WTC11 (cell line): ENCODE results near the gene STX3.

Experiments used
- CBFB ChIP-seq: sonication (generic); formaldehyde crosslinking; IDR thresholded peaks from 2 replicates; pipeline ENCODE4 v1.8.1; 2022; ENCODE audit warnings: mild to moderate bottlenecking, low read depth, missing genetic modification reagents
- ESRRA ChIP-seq: sonication (generic); formaldehyde crosslinking; IDR thresholded peaks from 2 replicates; pipeline ENCODE4 v1.8.1; 2022; ENCODE audit warnings: mild to moderate bottlenecking, missing genetic modification reagents, borderline replicate concordance
- JUN ChIP-seq: sonication (generic); formaldehyde crosslinking; IDR thresholded peaks from 2 replicates; pipeline ENCODE4 v1.8.0; 2023; ENCODE audit warnings: mild to moderate bottlenecking, missing genetic modification reagents
- SOX15 ChIP-seq: fragments of 250-450 bp; sonication (Bioruptor Pico); IDR thresholded peaks from 2 replicates; pipeline ENCODE4 v1.9.0; 2021; ENCODE audit warnings: mild to moderate bottlenecking
- TP53 ChIP-seq: sonication (generic); formaldehyde crosslinking; IDR thresholded peaks from 2 replicates; pipeline ENCODE4 v1.8.1; 2023; ENCODE audit warnings: mild to moderate bottlenecking, missing genetic modification reagents
- ZBTB21 ChIP-seq: sonication (generic); formaldehyde crosslinking; IDR thresholded peaks from 2 replicates; pipeline ENCODE4 v1.8.1; 2023; ENCODE audit warnings: mild to moderate bottlenecking, missing genetic modification reagents, borderline replicate concordance
- ZNF121 ChIP-seq: sonication (generic); formaldehyde crosslinking; IDR thresholded peaks from 2 replicates; pipeline ENCODE4 v1.8.0; 2023; ENCODE audit warnings: missing genetic modification reagents
- ZNF263 ChIP-seq: sonication (generic); formaldehyde crosslinking; IDR thresholded peaks from 2 replicates; pipeline ENCODE4 v1.8.1; 2022; ENCODE audit warnings: low read depth, mild to moderate bottlenecking, moderate library complexity, missing genetic modification reagents
- TF ChIP-seq, protein P1 (sequence below): sonication (generic); formaldehyde crosslinking; IDR thresholded peaks from 2 replicates; pipeline ENCODE4 v1.8.0; 2022; ENCODE audit warnings: mild to moderate bottlenecking, missing genetic modification reagents
- TF ChIP-seq, protein P2 (sequence below): fragments of 200-600 bp; IDR thresholded peaks from 2 replicates; pipeline ENCODE4 v1.8.0; 2022; ENCODE audit warnings: antibody characterized with exemption
- TF ChIP-seq, protein P3 (sequence below): sonication (generic); formaldehyde crosslinking; IDR thresholded peaks from 2 replicates; pipeline ENCODE4 v1.8.0; 2022; ENCODE audit warnings: mild to moderate bottlenecking, missing genetic modification reagents
- TF ChIP-seq, protein P4 (sequence below): sonication (generic); formaldehyde crosslinking; IDR thresholded peaks from 2 replicates; pipeline ENCODE4 v1.8.0; 2023; ENCODE audit warnings: mild to moderate bottlenecking, missing genetic modification reagents

DNA sequence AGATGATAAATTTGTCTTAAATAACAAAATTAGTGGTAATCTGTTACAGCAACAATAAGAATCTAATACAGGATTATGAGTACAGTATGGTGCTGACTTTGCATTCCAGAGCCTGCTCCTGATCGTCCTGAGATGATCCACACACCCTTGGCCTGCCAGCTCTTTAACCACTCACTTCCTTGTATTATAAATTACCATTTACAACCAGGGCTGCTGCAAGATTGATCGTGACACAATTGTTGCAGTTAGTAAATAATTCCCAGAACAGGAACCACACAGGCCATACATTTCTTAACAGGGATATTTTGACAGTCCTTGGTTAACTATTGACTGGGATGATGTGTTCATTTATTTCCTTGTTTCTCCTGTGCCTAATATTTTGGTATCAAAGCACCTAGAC lies 94.0 kb downstream of the STX3 start:
- TF ChIP-seq SOX15 (CRISPR knock-in tag) (no peak), TP53 (CRISPR knock-in tag) (no peak), ZBTB21 (CRISPR knock-in tag) (no peak), ESRRA (CRISPR knock-in tag) (no peak), ZNF121 (CRISPR knock-in tag) (no peak), CBFB (CRISPR knock-in tag) (no peak), JUN (no peak), ZNF263 (CRISPR knock-in tag) (no peak)
- TF ChIP-seq, protein P1, sequence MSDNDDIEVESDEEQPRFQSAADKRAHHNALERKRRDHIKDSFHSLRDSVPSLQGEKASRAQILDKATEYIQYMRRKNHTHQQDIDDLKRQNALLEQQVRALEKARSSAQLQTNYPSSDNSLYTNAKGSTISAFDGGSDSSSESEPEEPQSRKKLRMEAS (CRISPR knock-in tag): no peak
- TF ChIP-seq, protein P2, sequence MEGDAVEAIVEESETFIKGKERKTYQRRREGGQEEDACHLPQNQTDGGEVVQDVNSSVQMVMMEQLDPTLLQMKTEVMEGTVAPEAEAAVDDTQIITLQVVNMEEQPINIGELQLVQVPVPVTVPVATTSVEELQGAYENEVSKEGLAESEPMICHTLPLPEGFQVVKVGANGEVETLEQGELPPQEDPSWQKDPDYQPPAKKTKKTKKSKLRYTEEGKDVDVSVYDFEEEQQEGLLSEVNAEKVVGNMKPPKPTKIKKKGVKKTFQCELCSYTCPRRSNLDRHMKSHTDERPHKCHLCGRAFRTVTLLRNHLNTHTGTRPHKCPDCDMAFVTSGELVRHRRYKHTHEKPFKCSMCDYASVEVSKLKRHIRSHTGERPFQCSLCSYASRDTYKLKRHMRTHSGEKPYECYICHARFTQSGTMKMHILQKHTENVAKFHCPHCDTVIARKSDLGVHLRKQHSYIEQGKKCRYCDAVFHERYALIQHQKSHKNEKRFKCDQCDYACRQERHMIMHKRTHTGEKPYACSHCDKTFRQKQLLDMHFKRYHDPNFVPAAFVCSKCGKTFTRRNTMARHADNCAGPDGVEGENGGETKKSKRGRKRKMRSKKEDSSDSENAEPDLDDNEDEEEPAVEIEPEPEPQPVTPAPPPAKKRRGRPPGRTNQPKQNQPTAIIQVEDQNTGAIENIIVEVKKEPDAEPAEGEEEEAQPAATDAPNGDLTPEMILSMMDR: no peak
- TF ChIP-seq, protein P3, sequence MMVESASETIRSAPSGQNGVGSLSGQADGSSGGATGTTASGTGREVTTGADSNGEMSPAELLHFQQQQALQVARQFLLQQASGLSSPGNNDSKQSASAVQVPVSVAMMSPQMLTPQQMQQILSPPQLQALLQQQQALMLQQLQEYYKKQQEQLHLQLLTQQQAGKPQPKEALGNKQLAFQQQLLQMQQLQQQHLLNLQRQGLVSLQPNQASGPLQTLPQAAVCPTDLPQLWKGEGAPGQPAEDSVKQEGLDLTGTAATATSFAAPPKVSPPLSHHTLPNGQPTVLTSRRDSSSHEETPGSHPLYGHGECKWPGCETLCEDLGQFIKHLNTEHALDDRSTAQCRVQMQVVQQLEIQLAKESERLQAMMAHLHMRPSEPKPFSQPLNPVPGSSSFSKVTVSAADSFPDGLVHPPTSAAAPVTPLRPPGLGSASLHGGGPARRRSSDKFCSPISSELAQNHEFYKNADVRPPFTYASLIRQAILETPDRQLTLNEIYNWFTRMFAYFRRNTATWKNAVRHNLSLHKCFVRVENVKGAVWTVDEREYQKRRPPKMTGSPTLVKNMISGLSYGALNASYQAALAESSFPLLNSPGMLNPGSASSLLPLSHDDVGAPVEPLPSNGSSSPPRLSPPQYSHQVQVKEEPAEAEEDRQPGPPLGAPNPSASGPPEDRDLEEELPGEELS (CRISPR knock-in tag): no peak
- TF ChIP-seq, protein P4, sequence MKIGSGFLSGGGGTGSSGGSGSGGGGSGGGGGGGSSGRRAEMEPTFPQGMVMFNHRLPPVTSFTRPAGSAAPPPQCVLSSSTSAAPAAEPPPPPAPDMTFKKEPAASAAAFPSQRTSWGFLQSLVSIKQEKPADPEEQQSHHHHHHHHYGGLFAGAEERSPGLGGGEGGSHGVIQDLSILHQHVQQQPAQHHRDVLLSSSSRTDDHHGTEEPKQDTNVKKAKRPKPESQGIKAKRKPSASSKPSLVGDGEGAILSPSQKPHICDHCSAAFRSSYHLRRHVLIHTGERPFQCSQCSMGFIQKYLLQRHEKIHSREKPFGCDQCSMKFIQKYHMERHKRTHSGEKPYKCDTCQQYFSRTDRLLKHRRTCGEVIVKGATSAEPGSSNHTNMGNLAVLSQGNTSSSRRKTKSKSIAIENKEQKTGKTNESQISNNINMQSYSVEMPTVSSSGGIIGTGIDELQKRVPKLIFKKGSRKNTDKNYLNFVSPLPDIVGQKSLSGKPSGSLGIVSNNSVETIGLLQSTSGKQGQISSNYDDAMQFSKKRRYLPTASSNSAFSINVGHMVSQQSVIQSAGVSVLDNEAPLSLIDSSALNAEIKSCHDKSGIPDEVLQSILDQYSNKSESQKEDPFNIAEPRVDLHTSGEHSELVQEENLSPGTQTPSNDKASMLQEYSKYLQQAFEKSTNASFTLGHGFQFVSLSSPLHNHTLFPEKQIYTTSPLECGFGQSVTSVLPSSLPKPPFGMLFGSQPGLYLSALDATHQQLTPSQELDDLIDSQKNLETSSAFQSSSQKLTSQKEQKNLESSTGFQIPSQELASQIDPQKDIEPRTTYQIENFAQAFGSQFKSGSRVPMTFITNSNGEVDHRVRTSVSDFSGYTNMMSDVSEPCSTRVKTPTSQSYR (CRISPR knock-in tag): no peak
